H54 (cell line): ENCODE measurements around the gene KLK5.

Experiments
- DNase-seq: peaks from one replicate; pipeline ENCODE4 v3.0.0; 2011; ENCODE audit warnings: low spot score, mixed read lengths; ENCODE audit not compliant: insufficient read length
- FAIRE-seq: peaks from 3 replicates; lab custom pipeline; 2011; peaks lifted over from hg19 to GRCh38; lab: Jason Lieb, UNC
- POLR2A ChIP-seq: IDR thresholded peaks from 2 replicates; pipeline ENCODE4 v1.6.1; 2011; ENCODE audit warnings: low read depth, mild to moderate bottlenecking, low read length

Gene KLK5

GRCh38 chr19:50959731-50960500 is 7.1 kb upstream of the KLK5 start:
- FAIRE-seq, result no peak
- no peak for DNase-seq
- no peak for TF ChIP-seq POLR2A

- FAIRE-seq, result no peak
- DNase-seq, result no peak
- TF ChIP-seq POLR2A, result no peak
Measured at GRCh38 chr19:50957587-50957986, 4.7 kb upstream of the KLK5 start.

DNA sequence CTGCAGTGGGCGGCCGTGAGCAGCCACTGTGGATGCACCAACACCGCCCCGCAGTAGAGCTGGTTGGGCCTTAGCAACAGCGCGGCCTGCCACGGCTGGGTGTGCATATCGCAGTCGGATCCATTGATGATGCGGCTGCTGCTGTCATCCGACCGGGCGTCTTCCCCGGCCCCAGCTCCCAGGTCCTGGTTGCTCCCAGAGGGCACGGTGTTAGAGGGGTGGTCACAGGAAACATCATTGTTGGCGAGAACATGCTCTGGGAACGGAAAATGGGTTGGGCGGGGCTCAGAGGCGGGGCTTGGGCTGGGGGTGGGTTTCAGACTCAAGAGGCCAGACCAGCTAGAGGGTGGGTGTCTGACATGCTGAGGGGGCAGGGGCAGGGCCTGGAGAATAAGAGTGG is 3.0 kb downstream of the KLK5 start:
- DNase-seq (no peak), FAIRE-seq (no peak)
- TF ChIP-seq POLR2A, result no peak

DNA sequence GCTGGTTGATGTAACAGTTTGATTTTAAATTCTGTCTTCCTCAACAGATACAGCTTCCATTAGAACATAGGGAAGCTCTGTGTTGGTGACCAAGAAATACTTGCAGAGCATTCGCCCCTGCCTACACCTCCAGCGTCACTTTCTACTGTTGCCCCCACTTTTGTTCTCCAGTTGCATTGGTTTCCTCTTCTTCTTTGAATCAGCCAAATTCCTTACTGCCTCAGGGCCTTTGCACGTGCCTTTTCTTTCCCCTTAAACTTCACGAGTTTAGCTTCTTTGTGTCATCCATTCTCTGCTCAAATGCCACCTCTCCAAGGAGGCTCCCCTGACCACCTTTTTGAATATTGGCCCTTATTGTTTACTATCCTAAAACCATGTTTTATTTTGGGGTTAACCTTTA is 5.7 kb downstream of the KLK5 start:
- FAIRE-seq (no peak), DNase-seq (no peak)
- no peak for TF ChIP-seq POLR2A

GRCh38 chr19:50944795-50945194 is 8.0 kb downstream of the KLK5 start:
- FAIRE-seq, result no peak
- DNase-seq, result no peak
- no peak for TF ChIP-seq POLR2A

DNA sequence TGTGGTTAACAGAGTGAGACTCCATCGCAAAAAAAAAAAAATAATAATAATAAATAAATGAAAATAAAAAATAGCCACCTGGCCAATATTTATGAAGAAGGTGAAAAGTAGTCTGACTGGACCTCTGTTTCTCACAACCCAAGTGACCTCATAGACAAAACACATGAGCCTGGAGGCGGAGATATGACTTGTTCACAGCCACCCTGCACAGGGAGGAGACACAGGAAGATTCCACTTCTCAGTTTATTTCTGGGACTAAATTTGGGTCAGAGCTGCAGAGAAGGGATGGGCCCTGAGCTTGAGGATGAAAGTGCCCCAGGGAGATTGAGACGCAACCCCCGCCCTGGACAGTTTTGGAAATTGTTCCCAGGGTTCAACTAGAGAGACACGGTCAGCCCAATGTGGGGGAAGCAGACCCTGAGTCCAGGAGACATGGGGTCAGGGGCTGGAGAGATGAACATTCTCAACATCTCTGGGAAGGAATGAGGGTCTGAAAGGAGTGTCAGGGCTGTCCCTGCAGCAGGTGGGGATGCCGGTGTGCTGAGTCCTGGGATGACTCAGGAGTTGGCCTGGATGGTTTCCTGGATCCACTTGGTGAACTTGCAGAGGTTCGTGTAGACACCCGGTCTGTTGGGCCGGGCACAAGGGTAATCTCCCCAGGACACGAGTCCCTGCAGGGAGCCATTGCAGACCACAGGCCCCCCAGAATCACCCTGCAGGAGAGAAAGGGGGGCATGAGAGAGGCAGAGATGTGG is 9.6 kb downstream of the KLK5 start:
- TF ChIP-seq POLR2A, result no peak
- no peak for DNase-seq
- FAIRE-seq, result no peak

DNA sequence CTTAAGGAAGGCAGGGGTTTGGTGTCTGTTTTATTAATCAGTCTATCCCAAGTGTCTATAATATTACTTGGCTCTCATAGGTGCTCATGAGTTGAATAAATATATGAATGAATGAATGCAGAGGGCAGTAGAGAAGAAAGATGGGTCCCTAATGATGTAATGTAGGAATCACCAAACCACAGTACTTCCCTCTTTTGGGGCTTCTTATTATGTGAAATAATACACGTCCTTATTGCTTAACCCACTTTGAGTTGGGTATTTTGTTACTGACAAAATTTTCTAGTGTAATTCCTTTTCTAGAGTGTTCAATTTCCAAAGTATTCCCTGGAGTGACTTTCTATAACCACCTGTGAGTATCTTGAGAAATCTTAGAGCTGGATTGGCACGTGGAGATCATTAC is 13.2 kb downstream of the KLK5 start:
- no peak for DNase-seq
- TF ChIP-seq POLR2A, result no peak
- FAIRE-seq, result no peak

GRCh38 chr19:50933640-50934039 is 19.2 kb downstream of the KLK5 start:
- FAIRE-seq, result no peak

DNA sequence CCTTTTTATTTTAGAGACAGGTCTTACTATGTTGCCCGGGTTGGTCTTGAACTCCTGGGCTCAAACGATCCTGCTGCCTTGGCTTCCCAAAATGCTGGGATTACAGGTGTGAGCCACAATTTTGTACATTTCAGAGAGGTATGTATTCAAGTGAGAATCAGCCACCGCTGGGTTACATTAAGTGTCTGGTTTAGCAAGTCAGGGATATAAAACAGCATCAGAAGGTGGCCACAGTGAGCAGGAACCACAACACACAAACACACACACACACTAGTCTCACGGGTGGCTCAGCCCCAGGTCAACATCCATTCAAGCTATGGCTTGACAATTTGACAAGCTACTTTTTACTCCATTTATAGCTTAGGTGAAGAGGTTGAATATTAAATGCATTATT is 20.2 kb downstream of the KLK5 start:
- DNase-seq (no peak), FAIRE-seq (no peak)
- no peak for TF ChIP-seq POLR2A

More at GRCh38 chr19:50933640-50934039, 19.2 kb downstream of the KLK5 start:
- no peak for TF ChIP-seq POLR2A
- DNase-seq, result no peak

- FAIRE-seq, result no peak
- no peak for DNase-seq
- TF ChIP-seq POLR2A, result no peak
Measured at GRCh38 chr19:50932018-50932689, 20.7 kb downstream of the KLK5 start.

DNA sequence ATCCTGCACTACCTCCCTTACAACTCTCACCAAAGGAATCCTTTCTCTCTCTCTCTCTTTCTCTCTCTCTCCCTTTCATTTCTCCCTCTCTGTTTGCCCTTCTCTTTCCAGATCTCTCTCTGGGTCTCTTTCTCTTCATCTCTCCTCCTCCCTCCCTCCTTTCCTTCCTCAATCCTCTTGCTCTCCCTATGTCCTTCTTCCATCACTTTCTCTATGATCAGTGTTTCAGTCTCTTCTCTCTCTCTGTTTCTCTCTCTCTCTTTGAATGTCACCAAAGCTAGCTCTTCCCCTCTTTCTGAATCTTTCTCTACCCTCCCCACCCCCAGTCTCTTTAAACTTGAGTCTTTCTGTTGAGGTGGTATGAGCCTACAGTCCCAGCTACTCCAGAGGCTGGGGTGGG is 21.8 kb downstream of the KLK5 start:
- DNase-seq (no peak), FAIRE-seq (no peak)

DNA sequence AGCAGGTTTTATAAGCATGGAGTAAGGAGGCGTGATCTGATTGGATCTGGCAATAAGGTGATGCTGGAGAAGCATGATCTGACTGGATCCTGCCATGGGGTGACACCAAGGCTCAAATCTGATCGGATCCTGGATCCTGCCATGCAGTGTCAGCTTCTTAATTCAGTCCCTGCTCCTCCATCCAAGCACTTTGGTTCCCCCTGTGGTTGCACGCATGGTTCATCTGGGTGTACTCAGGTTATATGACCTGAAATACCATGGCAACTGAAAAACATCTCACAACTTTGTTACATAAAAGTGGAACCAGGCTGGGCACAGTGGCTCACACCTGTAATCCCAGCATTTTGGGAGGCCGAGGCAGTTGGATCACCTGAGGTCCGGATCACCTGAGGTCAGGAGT is 24.0 kb downstream of the KLK5 start:
- TF ChIP-seq POLR2A, result no peak
- no peak for DNase-seq
- no peak for FAIRE-seq

More for the DNA sequence above, 21.8 kb downstream of the KLK5 start:
- no peak for TF ChIP-seq POLR2A

DNA sequence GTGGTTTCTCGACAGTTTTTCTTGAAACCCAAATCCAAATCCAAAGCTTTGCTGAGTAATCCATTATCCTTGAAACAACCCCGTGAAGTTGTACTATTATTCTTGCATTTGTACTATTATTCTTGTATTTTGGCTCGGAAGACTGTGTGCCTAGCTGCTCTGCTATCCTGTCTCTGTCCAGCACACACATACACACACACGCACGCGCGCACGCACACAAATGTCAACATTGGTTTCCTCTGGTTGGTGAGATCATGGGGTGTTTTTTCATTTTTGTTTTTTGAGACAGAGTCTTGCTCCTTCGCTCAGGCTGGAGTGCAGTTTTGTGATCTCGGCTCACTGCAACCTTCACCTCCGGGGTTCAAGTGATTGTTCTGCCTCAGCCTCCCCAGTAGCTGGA is 26.7 kb downstream of the KLK5 start:
- TF ChIP-seq POLR2A, result no peak
- no peak for FAIRE-seq

GRCh38 chr19:50925734-50926133 is 27.1 kb downstream of the KLK5 start:
- FAIRE-seq (no peak), DNase-seq (no peak)
- no peak for TF ChIP-seq POLR2A

More for the DNA sequence above, 26.7 kb downstream of the KLK5 start:
- DNase-seq, result no peak
